GM18907 (cell line): ENCODE data around the gene ANXA4.

Experiments
- ATAC-seq: cut with Tn5 transposase; IDR thresholded peaks from one replicate; pipeline ENCODE4 v1.9.1; 2021; ENCODE audit warnings: mild to moderate bottlenecking, moderate library complexity; ENCODE audit not compliant: unreplicated experiment

The ANXA4 gene

DNA sequence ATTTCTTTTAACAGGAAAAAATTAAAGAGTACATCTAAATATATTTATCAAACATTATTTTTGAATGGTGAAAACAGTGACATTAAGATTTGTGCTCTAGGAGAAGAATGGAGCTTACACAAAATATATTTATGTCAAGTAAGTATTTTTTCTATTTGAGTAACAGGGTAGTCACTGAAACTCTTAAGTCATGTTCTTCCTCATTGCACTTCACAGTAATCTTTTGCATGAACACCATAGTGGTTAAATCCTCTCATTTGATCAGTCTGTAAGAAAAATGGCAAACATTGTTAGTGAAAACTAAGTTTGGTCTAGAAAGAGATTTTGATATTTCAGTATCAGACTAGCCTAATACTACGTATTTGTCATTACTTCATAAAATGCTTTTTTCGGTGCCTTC lies 95.6 kb downstream of the ANXA4 start:
- ATAC-seq, result no peak

DNA sequence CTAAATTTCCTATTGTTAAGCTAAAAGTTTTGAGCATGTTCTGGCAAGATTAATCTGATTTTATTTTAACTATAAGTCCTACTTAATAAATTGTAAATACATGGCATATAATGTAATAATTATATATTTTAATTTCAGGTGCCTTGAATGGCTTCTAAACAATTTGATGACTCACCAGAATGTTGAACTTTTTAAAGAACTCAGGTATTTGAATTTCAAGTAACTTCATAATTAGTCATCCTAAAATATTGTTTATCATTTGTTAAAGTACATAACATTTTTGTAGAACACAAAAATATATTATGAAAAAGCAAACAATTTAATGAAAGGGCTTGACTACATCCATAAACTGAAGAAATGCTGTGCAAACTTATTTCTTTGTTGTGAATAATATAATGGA lies 102.1 kb downstream of the ANXA4 start:
- no peak for ATAC-seq

DNA sequence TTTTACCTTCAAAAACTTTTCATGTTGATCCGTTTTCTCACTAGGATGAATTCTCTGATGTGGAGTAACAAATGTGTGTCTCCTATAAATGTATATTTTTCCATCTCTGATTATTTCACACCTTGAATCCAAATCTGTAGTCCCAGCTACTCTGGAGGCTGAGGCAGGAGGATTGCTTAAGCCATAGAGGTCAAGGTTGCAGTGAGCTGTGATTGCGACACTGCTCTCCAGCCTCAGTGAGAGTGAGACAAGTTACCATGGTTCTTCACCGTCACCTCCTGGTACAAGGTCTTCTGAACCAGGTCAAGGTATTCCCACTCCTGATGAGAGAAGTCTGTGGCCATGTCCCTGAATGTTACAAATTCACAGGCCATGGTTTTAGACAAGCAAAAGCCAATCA lies 102.6 kb downstream of the ANXA4 start:
- ATAC-seq, result no peak

DNA sequence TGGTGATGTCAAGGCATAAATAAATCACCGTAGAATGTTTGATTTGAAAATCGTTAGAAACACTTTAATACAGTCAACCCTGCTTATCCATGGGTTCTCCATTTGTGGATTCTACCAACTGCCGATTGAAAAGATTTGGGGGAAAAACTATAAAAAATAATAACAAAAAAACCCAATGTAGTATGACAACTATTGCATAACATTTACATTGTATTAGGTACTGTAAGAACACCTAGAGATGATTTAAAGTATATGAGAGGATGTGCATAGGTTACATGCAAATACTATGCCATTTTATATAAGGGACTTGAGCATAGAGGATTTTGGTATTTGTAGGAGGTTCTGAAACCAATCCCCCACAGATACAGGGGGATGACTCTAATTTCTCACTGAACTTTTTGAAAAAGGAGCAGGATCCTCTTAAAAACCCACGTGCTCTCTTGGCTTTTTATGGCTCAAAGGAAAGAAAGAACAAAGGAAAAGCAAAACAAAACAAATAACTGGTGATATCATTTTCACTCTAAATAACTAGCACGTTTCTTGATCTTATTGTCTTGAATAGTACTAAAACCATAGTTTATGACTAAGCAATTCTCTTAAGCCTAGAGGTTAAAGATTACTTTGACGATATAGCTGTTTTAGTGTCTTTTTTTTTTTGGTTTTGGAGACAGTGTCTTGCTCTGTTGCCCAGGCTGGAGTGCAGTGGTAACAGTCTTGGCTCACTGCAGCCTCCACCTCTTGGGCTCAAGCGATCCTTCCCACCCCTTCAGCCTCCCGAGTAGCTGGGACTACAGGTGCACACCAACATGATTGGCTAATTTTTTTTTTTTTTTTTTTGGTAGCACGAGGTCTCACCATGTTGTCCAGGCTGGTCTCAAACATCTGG lies 104.5 kb downstream of the ANXA4 start:
- ATAC-seq, result no peak

DNA sequence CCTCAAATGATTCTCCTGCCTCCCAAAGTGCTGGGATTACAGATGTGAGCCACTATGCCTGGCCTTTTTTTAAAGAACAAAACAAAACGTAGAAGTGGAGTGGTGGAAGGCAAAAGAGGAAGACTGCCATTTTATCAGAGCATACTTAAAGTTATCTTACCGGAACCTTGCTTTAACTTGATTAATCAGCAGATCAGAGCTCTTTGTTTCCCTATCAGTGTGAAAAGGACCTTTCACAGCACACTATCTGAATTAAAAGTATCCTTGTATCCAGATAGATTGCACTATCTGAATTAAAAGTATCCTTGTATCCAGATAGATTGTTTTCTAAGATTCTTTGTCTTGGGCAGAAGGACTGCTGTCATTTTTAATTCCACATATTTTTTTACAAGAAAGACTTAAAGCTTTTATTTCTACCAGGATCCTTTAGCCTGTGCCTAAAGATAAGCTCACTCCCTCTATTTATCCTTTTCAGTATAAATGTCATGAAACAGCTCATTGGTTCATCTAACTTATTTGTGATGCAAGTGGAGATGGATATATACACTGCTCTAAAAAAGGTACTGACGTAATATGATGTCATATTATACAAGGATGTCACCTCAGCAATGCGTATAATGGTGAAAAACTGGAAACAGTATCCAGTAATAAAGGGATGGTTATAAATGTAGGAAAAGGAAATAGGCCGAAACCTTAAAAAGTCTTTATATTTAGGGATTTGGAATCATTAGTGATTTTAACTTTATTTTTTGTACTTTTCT lies 105.3 kb downstream of the ANXA4 start:
- ATAC-seq, result no peak

DNA sequence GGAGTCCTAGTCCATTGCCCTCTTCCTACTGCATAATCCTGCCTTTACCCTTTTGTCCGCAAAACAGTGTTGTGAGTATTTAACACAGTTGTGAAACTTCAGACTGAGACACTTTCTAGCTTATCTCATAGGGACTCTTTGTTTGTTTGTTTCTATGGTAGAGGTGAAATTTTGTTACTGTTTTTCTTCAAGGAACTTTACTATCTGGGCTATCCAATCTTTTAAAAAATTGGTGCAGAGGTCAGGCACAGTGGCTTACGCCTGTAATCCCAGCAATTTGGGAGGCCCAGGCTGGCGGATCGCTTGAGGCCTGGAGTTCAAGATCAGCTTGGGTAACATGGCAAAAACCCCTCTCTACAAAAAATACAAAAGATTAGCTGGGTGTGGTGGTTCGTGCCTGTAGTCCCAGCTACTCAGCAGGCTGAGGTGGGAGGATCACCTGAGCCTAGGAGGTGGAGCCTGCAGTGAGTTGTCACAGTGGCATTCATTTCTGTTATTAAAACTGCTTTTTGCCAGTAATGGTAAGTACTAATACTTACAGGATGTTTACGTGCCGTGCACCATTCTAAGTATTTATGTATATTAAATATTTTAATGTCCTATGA lies 106.4 kb downstream of the ANXA4 start:
- ATAC-seq, result no peak

DNA sequence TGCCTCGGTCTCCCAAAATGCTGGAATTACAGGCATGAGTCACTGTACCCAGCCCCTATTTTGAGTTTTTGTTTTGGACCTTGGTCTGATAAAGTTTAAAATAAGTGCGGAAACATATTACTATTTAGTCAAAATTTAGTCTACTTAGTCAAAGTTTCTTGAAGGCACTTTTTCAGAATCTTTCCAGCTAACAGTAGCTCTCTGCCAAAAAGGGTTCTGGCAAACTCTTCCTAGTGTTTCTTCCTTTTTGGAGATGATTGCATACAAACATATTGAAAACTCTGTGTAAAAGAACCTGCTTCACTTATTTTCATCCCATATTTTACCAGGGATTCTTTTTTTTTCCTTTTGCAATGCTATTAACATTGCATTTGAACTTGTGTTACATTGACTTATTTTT lies 116.3 kb downstream of the ANXA4 start:
- no peak for ATAC-seq

DNA sequence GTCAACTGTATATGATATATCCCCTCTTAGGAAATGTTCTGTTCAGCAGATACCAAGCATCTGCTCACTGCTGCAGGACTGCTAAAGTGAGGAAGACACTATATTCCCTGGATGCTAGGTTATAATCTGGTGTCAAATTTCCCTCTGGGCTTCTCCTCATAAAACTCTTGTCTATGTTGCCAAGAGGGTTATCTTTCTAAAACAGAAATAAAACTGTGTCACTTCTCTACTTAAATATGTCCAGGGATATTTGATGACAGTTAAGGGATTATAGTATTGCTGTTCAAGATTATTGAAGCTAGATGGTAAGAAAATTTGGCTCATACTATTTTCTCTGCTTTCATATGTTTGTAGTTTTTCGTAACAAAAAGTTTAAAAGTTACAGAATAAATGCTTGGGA lies 121.4 kb downstream of the ANXA4 start:
- no peak for ATAC-seq
